ENCODE measurements around the gene UBE2E2.

Gene UBE2E2

DNA sequence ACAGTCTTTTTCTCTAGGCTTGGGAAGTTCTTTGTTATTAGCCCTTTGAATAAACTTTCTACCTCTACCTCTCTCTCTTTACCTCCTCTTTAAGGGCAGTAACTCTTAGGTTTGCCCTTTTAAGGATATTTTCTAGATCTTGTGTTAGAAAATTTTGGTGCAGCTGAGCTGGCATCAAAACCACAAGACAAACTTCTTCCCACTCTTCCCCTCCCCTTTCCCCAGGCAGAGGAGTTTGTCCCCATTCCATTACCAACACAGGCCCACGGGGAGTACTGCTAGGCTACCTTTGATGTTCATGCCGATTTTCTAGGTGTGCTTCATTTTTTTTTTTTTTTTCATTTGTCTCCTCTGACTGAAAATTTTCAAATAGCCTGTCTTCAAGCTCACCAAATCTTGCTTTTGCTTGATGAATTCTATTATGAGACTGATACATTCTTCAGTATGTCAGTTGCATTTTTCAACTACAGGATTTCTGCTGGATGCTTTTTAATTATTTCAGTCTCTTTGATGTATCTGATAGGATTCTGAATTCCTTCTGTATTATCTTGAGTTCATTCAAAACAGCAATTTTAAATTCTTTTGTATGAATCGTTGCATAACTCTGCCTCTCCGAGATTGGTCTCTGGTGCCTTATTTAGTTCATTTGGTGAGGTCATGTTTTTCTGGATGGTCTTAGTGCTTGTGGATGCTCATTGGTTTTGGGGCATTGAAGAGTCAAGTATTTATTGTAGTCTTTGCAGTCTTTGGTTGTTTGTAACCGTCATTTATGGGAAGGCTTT, 112.0 kb downstream of the UBE2E2 start:
- H3K4me3 ChIP-seq (ENCODE audit: low read depth, low read length), result no peak overlapping the region
- TF ChIP-seq, protein P1, sequence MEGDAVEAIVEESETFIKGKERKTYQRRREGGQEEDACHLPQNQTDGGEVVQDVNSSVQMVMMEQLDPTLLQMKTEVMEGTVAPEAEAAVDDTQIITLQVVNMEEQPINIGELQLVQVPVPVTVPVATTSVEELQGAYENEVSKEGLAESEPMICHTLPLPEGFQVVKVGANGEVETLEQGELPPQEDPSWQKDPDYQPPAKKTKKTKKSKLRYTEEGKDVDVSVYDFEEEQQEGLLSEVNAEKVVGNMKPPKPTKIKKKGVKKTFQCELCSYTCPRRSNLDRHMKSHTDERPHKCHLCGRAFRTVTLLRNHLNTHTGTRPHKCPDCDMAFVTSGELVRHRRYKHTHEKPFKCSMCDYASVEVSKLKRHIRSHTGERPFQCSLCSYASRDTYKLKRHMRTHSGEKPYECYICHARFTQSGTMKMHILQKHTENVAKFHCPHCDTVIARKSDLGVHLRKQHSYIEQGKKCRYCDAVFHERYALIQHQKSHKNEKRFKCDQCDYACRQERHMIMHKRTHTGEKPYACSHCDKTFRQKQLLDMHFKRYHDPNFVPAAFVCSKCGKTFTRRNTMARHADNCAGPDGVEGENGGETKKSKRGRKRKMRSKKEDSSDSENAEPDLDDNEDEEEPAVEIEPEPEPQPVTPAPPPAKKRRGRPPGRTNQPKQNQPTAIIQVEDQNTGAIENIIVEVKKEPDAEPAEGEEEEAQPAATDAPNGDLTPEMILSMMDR (IDR thresholded peaks at IDR 0.05; ENCODE audit: low read depth, low read length, missing control alignments), result no peak
- DNase-seq (ENCODE audit: low read depth), result no peak

DNA sequence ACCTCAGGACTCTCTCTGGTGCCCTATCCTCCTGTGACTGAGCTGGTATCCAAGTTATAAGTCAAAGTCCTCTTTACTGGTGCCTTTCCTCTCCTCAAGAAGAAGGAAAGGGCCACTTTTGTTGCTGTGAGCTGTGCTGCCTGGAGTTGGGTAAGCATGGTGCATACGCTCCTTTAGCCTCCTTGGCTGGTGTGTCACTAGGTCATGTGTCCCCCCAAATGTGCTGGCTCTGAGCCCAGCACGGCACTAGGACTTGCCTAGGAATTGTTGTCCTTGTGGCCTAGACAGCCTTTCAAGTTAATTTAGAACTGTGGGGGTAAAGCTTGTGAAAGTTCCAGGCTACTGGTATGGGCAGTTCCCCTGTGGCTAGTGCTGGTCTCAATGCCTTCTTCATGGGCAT, 113.8 kb downstream of the UBE2E2 start:
- TF ChIP-seq, protein P1 (IDR thresholded peaks at IDR 0.05; ENCODE audit: low read depth, low read length, missing control alignments), result no peak
- DNase-seq (ENCODE audit: low read depth), result no peak
- no peak overlapping the region for H3K4me3 ChIP-seq (ENCODE audit: low read depth, low read length)

DNA sequence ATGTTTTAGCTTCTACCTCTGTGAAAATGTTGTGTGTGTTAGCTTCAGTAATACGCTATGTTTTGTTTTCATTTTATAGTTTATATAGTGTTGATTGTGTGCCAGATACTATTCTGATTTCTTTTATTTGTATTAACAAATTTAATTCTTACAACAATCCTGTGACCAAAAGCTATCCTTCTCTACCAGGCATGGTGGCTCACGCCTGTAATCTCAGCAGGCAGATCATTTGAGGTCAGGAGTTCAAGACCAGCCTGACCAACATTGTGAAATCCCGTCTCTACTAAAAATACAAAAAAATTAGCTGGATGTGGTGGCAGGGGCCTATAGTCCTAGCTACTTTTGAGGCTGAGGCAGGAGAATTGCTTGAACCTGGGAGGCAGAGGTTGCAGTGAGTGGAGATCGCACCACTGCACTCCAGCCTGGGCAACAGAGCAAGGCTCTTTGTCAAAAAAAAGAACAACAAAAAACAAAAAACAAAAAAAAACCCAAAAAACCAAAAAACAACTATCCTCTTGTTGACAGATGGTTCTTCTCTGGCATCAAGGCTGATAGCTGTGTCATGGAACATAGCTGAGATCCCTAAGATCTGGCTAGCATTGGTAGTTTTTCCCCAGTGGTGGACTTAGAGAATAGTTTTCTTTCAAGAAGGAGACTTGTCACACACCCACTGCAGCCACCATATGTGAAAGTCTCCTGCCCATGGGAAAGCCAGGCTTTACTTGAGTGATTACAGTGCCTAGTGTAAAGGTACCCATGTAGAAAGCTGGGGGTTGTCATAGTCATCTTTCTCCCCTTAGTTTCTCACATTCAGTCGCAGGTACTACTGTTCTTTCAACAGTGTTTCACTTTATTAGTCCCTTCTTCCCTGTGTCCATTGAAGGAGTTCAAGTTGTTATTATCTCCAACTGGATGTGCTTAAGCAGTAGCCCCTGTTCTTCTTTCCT, 116.5 kb downstream of the UBE2E2 start:
- no peak overlapping the region for H3K4me3 ChIP-seq (ENCODE audit: low read depth, low read length)
- no peak for DNase-seq (ENCODE audit: low read depth)
- TF ChIP-seq, protein P1 (IDR thresholded peaks at IDR 0.05; ENCODE audit: low read depth, low read length, missing control alignments), result no peak

DNA sequence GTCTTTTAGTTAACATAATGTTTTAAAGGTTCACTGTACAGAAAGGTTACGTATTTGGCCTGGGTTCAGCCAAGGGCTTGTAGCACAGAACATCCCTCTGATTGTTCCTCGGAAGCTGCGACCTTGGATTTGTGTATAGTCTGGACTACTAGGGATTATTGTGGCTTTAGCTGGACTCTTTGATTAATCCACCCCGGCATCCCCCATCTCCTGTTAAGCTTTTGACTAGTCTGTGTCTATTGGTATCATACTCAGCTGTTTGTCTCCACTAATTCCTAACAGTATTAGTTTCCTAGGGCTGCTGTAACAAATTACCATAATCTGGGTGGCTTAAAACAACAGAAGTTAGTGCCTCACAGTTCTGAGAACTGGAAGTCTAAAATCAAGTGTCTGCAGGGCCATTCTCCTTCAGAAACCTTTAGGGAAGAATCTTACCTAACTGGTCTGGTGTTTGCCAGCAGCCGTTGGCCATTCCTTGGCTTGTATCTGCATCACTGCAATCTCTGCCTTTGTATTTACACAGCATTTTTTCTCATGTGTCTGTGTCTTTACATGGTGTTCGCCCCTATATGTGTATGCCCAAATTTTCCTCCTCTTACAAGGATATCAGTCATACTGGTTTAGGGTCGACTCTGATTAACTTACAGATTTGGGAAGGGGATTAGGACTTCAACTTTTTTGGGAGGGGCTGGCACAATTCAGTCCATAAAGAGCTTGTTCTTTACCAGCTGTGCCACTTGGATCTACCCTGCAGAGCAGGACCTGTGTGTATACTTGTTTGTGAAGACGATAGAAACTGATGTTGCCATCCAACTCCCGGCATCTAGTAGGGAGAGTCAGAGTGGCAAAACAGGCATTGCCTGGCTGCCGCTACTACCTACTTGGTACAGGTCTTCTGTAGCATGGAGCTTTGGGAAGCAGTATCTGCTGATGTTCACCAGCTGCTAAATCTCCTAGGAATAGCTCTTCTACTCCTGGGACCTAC, 117.8 kb downstream of the UBE2E2 start:
- TF ChIP-seq, protein P1 (IDR thresholded peaks at IDR 0.05; ENCODE audit: low read depth, low read length, missing control alignments), result no peak

DNA sequence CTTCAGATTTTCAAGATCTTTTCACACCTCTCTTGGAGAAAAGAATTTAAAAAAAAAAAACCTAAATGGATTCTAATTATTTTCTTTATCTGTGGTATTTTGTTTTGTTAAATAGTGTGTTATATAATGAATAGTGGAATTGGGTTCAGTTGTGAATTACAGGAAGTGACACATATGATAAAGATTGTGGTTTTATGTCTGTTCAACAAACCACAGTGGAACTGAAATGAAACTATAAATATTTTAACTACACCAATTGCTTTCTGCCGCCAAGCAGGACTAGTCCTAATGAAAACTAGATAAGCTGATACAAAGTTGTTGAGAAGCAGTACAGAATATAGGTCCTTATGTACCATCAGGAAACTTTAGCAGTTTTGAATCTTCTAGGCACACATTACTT, 121.6 kb downstream of the UBE2E2 start:
- DNase-seq (ENCODE audit: low read depth), result no peak
- no peak overlapping the region for H3K4me3 ChIP-seq (ENCODE audit: low read depth, low read length)
- TF ChIP-seq, protein P1 (IDR thresholded peaks at IDR 0.05; ENCODE audit: low read depth, low read length, missing control alignments), result no peak

More for the DNA sequence above, 117.8 kb downstream of the UBE2E2 start:
- no peak overlapping the region for H3K4me3 ChIP-seq (ENCODE audit: low read depth, low read length)
- DNase-seq (ENCODE audit: low read depth), result no peak

DNA sequence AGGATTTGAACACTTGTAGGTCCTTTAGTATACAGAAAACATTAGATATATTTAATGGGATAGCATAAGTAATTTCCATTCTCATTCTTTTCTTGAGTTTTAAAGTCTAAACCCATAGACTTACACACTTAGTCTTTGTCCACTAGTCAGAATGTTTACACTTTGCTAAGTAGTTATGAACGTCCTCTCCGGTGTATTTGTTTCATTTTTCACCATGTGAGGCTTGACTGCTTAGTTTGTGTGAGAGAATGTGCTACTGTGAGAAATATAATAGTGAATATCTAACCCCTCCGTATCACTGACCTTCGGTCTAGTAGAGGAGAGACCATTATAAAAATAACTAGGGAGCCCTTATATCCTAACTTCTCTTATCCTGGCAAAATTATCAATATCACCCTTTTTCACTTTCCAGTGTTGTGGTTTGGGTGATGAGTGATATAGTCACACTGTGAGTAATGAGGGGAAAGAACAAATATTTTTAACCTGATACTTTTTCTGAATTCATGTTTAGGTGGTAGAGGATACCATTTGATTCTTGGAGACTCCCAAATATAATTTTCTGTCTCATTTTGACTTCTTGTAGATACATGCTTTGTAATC, 122.4 kb downstream of the UBE2E2 start:
- TF ChIP-seq, protein P1 (IDR thresholded peaks at IDR 0.05; ENCODE audit: low read depth, low read length, missing control alignments), result no peak
- H3K4me3 ChIP-seq (ENCODE audit: low read depth, low read length), result no peak overlapping the region
- no peak for DNase-seq (ENCODE audit: low read depth)
